ENCODE results near the gene AK4. TPM values are rescaled to one million over a fixed set of nuclear protein-coding genes. Genes with fewer than 3 reads are reported as not detected.

Gene AK4
- total and polyA plus RNA-seq, 4 donors: 52.3 to 106 (median 59.3) TPM

- Histone ChIP-seq H3K4me1 (ENCODE audit: control insufficient read depth in 4 of 4, insufficient read depth in 4 of 4, low read length in 3 of 4) (peaks cover 0 to 15% (median 10%) of the 10 kb centered on the region in 4 donors), H3K27me3 (ENCODE audit: control insufficient read depth in 4 of 4, insufficient read depth in 4 of 4, low read length in 3 of 4) (no peaks in the 10 kb centered on the region), H3K9me3 (ENCODE audit: control insufficient read depth in 4 of 4, low read length in 3 of 4) (no peaks in the 10 kb centered on the region), H3K4me3 (ENCODE audit: low read depth in 1 of 3, low read length in 3 of 3) (no peak overlapping the region), H3K27ac (ENCODE audit: low read depth in 1 of 2, low read length in 2 of 2) (no peak overlapping the region), H3K36me3 (ENCODE audit: control insufficient read depth in 4 of 4, insufficient read depth in 3 of 4, low read depth in 1 of 4, low read length in 3 of 4) (no peaks in the 10 kb centered on the region), H3K9ac (ENCODE audit: low read depth in 1 of 2, low read length in 2 of 2) (no peak overlapping the region)
- DNase-seq (ENCODE audit: low spot score): no peak
- TF ChIP-seq NR2F2 (IDR thresholded peaks at IDR 0.05) (no peak), RAD21 (IDR thresholded peaks at IDR 0.05) (no peak), YY1 (IDR thresholded peaks at IDR 0.05) (no peak), MAX (IDR thresholded peaks at IDR 0.05) (no peak), SP1 (IDR thresholded peaks at IDR 0.05) (no peak), RXRA (IDR thresholded peaks at IDR 0.05) (no peak), EGR1 (IDR thresholded peaks at IDR 0.05; ENCODE audit: low read depth in 2 of 2) (no peak), REST (IDR thresholded peaks at IDR 0.05) (no peak), ZBTB33 (IDR thresholded peaks at IDR 0.05) (no peak), FOXA1 (IDR thresholded peaks at IDR 0.05) (no peak), HNF4A (conservative IDR thresholded peaks at IDR 0.05) (no peak), FOXA2 (IDR thresholded peaks at IDR 0.05) (no peak), ATF3 (IDR thresholded peaks at IDR 0.05) (no peak)
- WGBS: 87% methylated on average over 9 of the region's 9 CpGs
Measured at GRCh38 chr1:65255656-65256050, 107.7 kb downstream of the AK4 start.

GRCh38 chr1:65256860-65257708 lies 109.1 kb downstream of the AK4 start:
- Histone ChIP-seq H3K4me1 (ENCODE audit: control insufficient read depth in 4 of 4, insufficient read depth in 4 of 4, low read length in 3 of 4) (peaks cover 0 to 15% (median 10%) of the 10 kb centered on the region in 4 donors), H3K27ac (ENCODE audit: low read depth in 1 of 2, low read length in 2 of 2) (no peak overlapping the region), H3K9me3 (ENCODE audit: control insufficient read depth in 4 of 4, low read length in 3 of 4) (no peaks in the 10 kb centered on the region), H3K4me3 (ENCODE audit: low read depth in 1 of 3, low read length in 3 of 3) (no peak overlapping the region), H3K27me3 (ENCODE audit: control insufficient read depth in 4 of 4, insufficient read depth in 4 of 4, low read length in 3 of 4) (no peaks in the 10 kb centered on the region), H3K9ac (ENCODE audit: low read depth in 1 of 2, low read length in 2 of 2) (no peak overlapping the region), H3K36me3 (ENCODE audit: control insufficient read depth in 4 of 4, insufficient read depth in 3 of 4, low read depth in 1 of 4, low read length in 3 of 4) (no peaks in the 10 kb centered on the region)
- no peak for TF ChIP-seq FOXA1 (IDR thresholded peaks at IDR 0.05)
- TF ChIP-seq ZBTB33 (IDR thresholded peaks at IDR 0.05): no peak
- no peak for TF ChIP-seq NR2F2 (IDR thresholded peaks at IDR 0.05)
- 88% methylated on average over 7 of the region's 7 CpGs for WGBS
- no peak for DNase-seq (ENCODE audit: low spot score)
